ENCODE measurements around the gene FAM236A.
"Not testable (repeated sequence)": the region's sequence is repeated elsewhere in the genome, so short reads cannot be mapped to it uniquely, and the experiment has no call there.

FAM236A gene

DNA sequence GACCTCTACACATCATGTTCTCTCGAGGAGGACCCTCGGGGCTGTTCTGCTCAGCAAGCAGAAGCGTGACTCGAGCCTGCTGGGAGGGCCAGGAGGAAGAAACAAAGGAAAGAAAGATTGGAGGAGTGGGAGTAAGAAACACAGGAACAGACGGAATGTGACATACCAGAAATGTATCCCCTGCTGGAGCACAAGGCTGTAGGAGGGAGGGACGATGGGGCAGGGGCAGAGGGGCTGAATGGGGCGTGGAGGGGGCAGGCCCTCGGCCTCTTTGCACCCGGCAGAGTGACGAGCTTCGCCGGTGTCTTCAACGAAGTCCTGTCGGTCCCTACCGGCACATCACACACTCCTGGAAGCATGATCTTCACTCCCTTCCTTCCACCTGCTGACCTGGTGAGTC is at the start of gene FAM236A:
Gene FAM236A, plus strand, starts transcription at position 301 of the 400 bp plus-strand sequence. Its CDS starts 57 bp downstream, at position 358.
- not testable (repeated sequence) for DNase-seq (ENCODE audit: low read depth in 3 of 3)

DNA sequence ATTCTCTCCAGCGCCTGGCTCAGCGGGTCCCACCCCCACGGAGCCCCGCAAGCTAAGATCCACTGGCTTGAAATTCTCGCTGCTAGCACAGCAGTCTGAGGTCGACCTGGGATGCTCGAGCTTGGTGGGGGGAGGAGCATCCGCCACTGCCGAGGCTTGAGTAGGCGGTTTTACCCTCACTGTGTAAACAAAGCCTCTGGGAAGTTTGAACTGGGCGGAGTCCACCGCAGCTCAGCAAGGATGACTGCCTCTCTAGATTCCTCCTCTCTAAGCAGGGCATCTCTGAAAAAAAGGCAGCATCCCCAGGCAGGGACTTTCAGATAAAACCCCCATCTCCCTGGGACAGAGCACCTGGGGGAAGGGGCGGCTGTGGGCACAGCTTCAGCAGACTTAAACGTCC is 48.3 kb upstream of the FAM236A start:
- DNase-seq (ENCODE audit: low read depth in 3 of 3) = not testable (repeated sequence)

DNA sequence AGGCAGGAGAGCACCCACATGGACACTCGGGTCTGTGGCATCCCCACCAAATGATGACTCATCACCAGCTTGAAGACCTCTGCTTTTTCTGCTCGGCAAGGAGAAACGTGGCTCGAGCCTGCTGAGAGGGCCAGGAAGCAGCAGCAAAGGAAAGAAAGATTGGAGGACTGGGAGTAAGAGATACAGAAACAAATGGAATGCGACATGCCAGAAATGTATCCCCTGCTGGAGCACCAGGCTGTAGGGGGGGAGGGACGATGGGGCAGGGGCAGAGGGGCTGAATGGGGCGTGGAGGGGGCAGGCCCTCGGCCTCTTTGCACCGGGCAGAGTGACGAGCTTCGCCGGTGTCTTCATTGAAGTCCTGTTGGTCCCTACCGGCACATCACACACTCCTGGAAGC is 25.7 kb upstream of the FAM236A start, which contains the start of gene FAM236C:
Gene FAM236C, plus strand, starts transcription at position 301 of the 400 bp plus-strand sequence. CDS start 100 bp downstream, outside the sequence.
- not testable (repeated sequence) for DNase-seq (ENCODE audit: low read depth in 3 of 3)

DNA sequence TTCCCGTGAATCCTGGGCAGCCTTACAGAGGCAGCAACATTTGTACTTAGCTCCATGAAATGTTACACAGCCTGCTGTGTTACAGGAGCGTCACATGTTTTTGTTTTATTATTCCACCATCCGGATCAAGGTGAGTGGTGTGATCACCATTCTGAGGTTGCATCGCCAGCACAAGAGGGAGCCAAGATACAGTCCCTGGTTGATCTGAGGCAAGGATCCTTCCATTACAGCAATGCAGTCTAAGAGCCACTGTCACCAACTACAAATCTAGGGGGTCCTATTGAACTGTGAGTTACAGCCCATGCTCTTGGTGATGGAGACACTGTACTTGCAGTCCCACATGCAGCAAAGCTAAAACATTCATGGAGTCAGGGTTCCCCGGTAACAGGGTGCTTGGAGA is 21.9 kb upstream of the FAM236A start:
- not testable (repeated sequence) for DNase-seq (ENCODE audit: low read depth in 3 of 3)

DNA sequence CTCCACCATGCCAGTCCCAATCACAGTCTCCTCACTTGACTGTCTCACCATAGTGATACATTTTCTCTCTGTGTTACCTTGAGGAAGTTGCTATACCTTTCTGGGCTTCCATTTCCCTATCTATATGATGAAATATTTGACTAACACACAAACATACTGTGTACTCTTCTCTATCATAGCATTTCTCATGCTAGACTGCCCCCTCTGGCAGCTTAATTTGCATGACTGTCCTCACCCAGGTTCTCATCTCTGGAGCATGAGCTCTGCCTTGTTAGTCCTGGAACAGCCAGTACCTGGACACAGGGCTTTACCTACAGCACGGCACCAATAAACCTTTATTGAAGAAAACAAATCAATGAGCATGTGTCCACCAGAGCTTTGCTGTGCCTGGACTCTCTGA is 5.7 kb upstream of the FAM236A start:
- not testable (repeated sequence) for DNase-seq (ENCODE audit: low read depth in 3 of 3)

DNA sequence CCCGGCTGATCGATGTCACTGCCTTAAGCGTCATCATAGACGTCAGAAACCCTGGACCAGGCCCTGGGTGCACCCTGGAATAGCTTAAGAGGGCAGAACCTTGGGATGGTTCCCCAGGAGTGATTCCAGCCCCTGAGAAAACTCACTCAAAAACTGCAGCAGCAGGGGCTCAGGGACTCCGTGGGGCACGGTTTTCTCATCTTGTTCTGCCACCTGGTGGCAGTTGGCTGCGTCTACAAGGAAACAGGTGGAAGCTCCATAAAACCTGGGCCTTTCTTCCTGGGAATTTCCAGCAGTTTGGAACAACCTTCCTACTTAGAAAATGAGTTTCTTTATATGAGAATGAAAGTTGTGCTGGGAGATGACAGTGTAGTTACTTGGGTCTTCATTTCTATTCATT is 1.6 kb upstream of the FAM236A start:
- not testable (repeated sequence) for DNase-seq (ENCODE audit: low read depth in 3 of 3)

DNA sequence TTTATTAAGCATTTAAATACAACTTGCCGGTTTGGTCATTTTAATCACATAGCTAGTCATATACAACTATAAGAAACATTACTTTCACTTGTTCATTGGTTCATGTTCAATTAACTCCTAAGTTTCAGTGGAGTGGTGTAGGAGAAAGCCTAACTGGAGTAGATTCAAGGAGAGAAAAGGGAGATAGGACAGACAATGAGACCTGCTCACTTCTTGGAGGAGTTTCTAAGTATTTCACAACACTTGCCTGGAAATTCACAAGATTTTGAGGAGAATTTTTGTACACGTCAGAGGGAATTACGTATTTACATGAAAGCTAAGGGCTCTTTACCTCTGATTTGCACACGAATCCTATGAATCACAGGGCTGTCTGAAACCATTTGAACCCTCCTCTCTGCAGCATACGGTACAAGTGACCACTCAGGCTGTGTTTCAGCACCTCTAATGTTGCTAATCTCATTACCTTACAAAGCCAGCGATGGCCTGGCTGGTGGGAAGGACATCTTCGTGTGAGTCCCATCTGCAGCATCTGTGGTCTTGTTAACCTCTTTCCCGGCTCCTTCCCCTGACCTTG is 1.0 kb upstream of the FAM236A start:
- DNase-seq (ENCODE audit: low read depth in 3 of 3) = not testable (repeated sequence)

DNA sequence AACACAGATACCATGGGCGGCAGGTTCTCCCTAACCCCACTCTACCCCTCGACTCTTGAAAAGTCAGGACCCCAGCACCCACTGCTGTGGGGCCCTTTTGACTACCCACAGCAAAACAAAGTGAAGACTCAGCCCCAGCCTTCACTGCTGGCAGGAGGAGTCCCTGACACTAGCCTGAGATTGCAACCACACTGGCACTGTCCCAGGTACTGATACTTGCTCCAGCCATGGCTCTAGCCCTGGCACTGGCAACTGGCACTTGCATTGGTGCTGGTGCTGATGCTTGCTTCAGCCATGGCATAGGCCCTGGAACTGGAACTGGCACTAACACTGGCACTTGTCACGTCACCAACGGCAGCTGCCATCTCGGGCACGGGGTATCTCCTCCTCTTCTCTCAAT is 4.3 kb downstream of the FAM236A start:
- not testable (repeated sequence) for DNase-seq (ENCODE audit: low read depth in 3 of 3)

DNA sequence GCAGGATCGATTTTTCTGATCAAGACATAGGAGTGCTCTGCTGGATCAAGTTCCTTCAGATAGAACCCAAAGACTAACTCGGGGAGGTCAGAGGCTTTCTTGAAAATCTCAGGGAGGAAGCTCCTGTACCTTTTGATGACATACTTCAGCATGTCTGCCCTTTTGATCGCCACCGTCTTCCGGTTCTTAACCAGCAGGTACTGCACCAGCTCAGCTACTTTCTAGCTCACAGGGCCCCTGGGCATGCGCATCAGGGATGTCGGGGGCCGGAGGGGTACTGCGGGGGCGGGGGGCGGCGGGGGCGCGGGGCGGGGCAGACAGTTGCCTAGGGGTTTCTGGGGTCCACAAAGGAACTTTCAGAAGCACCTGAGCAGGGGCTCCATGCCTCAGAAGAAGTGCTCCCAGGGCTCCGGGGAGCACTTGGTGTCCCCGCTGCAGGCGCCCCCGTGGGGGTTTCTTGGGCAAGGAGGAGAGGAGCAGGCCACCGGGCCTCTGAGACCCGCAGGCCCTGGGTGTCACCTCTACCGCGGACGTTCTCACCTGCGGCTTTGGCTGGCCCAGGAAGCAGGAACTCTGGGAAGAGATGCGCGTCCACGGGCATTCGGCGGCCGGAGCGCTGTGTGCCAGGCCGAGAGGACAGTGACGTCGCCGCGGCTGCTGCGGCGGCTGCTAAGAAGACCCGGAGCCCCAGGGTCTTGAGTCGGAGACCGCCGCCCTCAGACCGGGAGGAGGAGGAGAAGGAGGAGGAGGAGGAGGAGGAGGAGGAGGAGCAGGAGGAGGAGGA is 5.2 kb downstream of the FAM236A start:
- not testable (repeated sequence) for DNase-seq (ENCODE audit: low read depth in 3 of 3)

DNA sequence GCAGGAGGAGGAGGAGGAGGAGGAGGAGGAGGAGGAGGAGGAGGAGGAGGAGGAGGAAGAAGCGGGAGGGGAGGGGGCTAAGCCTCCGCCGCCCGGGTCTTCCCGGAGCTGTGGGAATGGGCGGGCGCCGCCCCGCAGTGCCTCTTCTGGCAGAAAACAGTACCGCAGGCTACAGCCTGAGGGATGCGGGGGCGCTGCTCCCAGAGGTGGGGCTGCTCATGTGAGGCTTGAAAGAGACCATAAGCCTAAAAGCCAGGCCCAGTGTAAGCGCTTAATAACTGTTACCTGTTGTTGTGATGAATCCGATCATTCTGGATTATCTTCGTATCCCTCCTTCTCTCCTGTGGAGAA is 5.8 kb downstream of the FAM236A start, which contains the start of gene DMRTC1:
Gene DMRTC1, minus strand, starts transcription at position 19 of the 351 bp plus-strand sequence. CDS start 68,143 bp downstream, outside the sequence.
- not testable (repeated sequence) for DNase-seq (ENCODE audit: low read depth in 3 of 3)

DNA sequence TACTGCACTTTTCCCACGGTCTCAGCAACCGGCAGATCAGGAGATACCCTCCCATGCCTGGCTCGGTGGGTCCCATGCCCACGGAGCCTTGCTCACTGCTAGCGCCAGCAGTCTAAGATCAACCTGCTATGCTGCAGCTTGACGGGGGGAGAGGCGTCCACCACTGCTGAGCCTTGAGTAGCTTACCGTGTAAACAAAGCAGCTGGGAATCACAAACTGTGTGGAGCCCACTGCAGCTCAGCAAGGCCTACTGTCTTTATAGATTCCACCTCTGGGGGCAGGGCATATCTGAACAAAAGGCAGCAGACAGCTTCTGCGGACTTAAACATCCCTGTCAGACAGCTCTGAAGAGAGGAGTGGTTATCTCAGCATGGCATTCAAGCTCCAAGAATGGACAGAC is 22.0 kb downstream of the FAM236A start:
- DNase-seq (ENCODE audit: low read depth in 3 of 3) = not testable (repeated sequence)

DNA sequence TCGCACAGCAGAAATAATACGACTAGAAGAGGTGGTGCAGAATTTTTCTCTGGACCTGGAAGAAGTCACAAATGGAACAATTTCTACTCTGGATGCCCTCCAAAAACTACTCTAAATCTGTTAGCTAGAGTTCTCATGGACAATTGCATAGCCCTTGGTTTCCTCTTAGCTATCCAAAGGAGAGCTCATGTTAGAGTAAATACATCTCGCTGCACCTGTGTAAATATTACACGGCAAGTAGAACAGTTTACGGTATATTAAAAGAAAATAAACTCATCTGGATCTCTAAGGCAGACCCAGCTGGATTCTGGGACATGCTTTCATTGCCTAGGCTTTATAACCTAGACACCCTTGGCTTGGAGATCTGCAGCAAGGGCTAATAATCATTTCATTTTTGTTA is 33.9 kb downstream of the FAM236A start:
- DNase-seq (ENCODE audit: low read depth in 3 of 3) = not testable (repeated sequence)

DNA sequence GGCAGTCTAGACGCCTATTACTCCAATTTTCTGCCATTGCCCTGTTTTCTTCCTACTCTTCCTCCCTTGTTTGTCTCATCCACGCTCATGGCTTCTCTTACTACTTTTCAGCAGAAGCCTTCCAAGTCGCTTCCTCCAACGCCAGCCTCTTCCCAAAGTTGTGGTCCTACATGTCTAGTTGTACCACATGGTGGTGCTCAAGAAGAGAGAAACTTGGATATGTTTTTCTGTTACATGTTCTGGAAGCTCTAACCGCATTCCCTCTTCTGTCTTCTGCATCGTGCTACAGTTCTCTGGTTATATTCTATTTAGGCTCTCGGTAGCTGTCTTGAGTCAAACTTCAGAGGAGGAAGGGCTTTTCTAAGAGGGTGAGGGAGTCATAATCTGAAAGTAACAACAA is 36.9 kb downstream of the FAM236A start:
- DNase-seq (ENCODE audit: low read depth in 3 of 3) = not testable (repeated sequence)

DNA sequence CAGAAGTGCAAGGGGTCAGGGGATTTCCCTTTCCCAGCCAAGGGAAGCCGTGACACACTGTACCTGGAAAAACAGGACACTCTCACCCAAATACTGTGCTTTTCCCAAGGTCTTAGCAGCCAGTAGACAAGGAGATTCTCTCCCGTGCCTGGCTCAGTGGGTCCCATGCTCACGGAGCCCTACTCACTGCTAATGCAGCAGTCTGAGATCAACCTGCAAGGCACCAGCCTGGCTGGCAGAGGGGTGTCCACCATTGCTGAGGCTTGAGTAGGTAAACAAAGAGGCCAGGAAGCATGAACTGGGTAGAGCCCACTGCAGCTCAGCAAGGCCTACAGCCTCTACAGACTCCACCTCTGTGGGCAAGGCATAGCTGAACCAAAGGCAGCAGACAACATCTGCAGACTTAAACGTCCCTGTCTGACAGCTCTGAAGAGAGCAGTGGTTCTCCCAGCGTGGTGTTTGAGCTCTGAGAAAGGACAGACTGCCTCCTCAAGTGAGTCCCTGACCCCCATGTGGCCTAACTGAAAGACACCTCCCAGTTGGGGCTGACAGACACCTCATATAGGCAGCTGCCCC is 43.0 kb downstream of the FAM236A start:
- not testable (repeated sequence) for DNase-seq (ENCODE audit: low read depth in 3 of 3)
